ENCODE measurements around the gene PAOX. TPM values are rescaled to one million over a fixed set of nuclear protein-coding genes. Genes with fewer than 3 reads are reported as not detected.

PAOX gene
- total and polyA plus RNA-seq, 2 of the 13 experiments (the other 11 are each of a cell fraction or from before 2014, with no cell fraction given), result 0.49 to 0.77 TPM

DNA sequence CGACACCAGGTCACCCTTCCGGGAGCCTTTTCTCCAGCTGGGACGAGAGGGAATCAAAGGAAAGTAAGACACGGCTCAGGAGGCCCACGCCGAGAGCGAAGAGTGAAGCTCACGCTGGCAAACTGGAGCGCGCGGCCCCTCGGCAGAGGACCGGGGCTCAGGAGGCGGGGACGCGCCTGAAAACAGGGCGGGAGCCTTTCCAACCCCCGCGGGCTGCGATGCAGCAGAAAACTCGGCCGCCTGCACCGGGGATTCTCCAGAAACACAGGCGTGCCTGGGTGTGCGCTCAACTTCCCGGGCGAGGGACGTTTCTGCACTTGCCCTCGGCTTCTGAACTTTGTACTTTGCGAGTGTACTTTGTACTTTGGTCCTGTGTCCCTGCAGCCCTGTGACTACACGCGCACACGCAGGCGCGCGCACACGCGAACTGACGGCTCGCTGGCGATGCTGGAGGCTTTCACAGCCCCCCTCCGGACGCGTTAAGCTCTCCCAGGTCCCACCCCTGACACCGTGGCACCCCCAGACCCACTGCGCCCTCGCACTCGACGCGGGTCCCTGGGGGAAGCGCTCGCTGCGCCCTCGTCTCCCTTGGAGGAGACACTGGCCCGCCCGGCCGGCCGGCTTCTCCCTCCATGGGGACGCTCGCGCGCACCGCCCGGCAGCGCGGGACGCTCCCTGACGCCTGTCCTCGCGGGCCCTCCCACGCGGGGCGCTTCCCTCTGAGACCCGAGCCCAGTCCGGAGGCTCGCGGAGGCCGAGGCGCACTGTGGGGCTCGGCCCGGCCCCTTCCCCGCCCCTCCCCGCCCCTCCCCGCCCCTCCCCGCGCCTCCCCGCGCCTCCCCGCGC is 588 bp upstream of the PAOX start (continued):
- TF ChIP-seq SRY (CRISPR knock-in tag; IDR thresholded peaks at IDR 0.05), result peak; percentile 83; the same call in 1 of the 2 replicates
- no peak for TF ChIP-seq MAFG (CRISPR knock-in tag; IDR thresholded peaks at IDR 0.05)
- TF ChIP-seq, protein P1, sequence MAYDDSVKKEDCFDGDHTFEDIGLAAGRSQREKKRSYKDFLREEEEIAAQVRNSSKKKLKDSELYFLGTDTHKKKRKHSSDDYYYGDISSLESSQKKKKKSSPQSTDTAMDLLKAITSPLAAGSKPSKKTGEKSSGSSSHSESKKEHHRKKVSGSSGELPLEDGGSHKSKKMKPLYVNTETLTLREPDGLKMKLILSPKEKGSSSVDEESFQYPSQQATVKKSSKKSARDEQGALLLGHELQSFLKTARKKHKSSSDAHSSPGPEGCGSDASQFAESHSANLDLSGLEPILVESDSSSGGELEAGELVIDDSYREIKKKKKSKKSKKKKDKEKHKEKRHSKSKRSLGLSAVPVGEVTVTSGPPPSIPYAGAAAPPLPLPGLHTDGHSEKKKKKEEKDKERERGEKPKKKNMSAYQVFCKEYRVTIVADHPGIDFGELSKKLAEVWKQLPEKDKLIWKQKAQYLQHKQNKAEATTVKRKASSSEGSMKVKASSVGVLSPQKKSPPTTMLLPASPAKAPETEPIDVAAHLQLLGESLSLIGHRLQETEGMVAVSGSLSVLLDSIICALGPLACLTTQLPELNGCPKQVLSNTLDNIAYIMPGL (CRISPR knock-in tag; IDR thresholded peaks at IDR 0.05; ENCODE audit: borderline replicate concordance in 1 of 2, low read depth in 1 of 2), result peak in 1 of 2 experiments; percentile 63; a peak in 2 of 4 replicates
- peak; percentile 94; the same call in 1 of the 2 replicates for TF ChIP-seq ZNF850 (CRISPR knock-in tag; conservative IDR thresholded peaks at IDR 0.05)
- TF ChIP-seq, protein P2, sequence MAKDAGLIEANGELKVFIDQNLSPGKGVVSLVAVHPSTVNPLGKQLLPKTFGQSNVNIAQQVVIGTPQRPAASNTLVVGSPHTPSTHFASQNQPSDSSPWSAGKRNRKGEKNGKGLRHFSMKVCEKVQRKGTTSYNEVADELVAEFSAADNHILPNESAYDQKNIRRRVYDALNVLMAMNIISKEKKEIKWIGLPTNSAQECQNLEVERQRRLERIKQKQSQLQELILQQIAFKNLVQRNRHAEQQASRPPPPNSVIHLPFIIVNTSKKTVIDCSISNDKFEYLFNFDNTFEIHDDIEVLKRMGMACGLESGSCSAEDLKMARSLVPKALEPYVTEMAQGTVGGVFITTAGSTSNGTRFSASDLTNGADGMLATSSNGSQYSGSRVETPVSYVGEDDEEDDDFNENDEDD (CRISPR knock-in tag; IDR thresholded peaks at IDR 0.05; ENCODE audit: borderline replicate concordance), result no peak
- TF ChIP-seq NCOA2 (CRISPR knock-in tag; IDR thresholded peaks at IDR 0.05), result peak; percentile 41; the same call in 1 of the 2 replicates
- TF ChIP-seq ZNF451 (CRISPR knock-in tag; IDR thresholded peaks at IDR 0.05), result no peak
- TF ChIP-seq YEATS4 (CRISPR knock-in tag; IDR thresholded peaks at IDR 0.05; ENCODE audit: borderline replicate concordance), result peak; percentile 90
- no peak for TF ChIP-seq SOX6 (IDR thresholded peaks at IDR 0.05)
- TF ChIP-seq SOX6 (CRISPR knock-in tag; IDR thresholded peaks at IDR 0.05), result peak; percentile 69
- no peak for TF ChIP-seq ZNF326 (CRISPR knock-in tag; IDR thresholded peaks at IDR 0.05; ENCODE audit: borderline replicate concordance)
- no peak for TF ChIP-seq TCF7L2 (IDR thresholded peaks at IDR 0.05; ENCODE audit: low read depth, low read length)
- TF ChIP-seq ZNF7 (CRISPR knock-in tag; IDR thresholded peaks at IDR 0.05), result no peak
- TF ChIP-seq ZNF460 (CRISPR knock-in tag; IDR thresholded peaks at IDR 0.05; ENCODE audit: borderline replicate concordance), result peak; percentile 46; the same call in 1 of the 2 replicates
- no peak for TF ChIP-seq ELF4 (CRISPR knock-in tag; IDR thresholded peaks at IDR 0.05; ENCODE audit: borderline replicate concordance)
- TF ChIP-seq, protein P3, sequence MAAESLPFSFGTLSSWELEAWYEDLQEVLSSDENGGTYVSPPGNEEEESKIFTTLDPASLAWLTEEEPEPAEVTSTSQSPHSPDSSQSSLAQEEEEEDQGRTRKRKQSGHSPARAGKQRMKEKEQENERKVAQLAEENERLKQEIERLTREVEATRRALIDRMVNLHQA (CRISPR knock-in tag; IDR thresholded peaks at IDR 0.05), result no peak
- TF ChIP-seq ZNF598 (CRISPR knock-in tag; IDR thresholded peaks at IDR 0.05; ENCODE audit: borderline replicate concordance), result peak; percentile 76; the same call in 1 of the 2 replicates
- TF ChIP-seq, protein P4, sequence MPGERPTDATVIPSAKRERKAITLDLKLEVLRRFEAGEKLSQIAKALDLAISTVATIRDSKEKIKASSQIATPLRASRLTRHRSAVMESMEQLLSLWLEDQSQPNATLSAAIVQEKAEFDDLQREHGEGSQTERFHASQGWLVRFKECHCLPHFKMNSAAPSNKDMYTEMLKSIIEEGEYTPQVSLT (CRISPR knock-in tag; IDR thresholded peaks at IDR 0.05; ENCODE audit: borderline replicate concordance, low read depth), result no peak
- TF ChIP-seq GLI4 (CRISPR knock-in tag; IDR thresholded peaks at IDR 0.05; ENCODE audit: borderline replicate concordance), result no peak
- TF ChIP-seq TSC22D2 (CRISPR knock-in tag; IDR thresholded peaks at IDR 0.05; ENCODE audit: borderline replicate concordance), result no peak
- TF ChIP-seq MLLT10 (CRISPR knock-in tag; IDR thresholded peaks at IDR 0.05), result no peak
- TF ChIP-seq, protein P5, sequence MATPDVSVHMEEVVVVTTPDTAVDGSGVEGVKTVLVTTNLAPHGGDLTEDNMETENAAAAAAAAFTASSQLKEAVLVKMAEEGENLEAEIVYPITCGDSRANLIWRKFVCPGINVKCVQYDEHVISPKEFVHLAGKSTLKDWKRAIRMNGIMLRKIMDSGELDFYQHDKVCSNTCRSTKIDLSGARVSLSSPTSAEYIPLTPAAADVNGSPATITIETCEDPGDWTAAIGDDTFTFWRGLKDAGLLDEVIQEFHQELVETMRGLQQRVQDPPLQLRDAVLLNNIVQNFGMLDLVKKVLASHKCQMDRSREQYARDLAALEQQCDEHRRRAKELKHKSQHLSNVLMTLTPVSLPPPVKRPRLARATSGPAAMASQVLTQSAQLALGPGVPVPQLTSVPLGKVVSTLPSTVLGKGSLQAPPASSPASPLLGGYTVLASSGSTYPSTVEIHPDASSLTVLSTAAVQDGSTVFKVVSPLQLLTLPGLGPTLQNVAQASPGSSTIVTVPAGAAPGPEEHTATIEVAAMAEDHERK (CRISPR knock-in tag; IDR thresholded peaks at IDR 0.05; ENCODE audit: low read depth), result no peak
- TF ChIP-seq, protein P6, sequence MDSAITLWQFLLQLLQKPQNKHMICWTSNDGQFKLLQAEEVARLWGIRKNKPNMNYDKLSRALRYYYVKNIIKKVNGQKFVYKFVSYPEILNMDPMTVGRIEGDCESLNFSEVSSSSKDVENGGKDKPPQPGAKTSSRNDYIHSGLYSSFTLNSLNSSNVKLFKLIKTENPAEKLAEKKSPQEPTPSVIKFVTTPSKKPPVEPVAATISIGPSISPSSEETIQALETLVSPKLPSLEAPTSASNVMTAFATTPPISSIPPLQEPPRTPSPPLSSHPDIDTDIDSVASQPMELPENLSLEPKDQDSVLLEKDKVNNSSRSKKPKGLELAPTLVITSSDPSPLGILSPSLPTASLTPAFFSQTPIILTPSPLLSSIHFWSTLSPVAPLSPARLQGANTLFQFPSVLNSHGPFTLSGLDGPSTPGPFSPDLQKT (CRISPR knock-in tag; IDR thresholded peaks at IDR 0.05; ENCODE audit: borderline replicate concordance), result no peak

All from HepG2 (cell line).